H1 (cell line): ENCODE measurements around the gene TMEM17. TPM values are rescaled to one million over a fixed set of nuclear protein-coding genes. Genes with fewer than 3 reads are reported as not detected.
A peak's percentile ranks its signal among the peaks of the same experiment; 100 is the strongest.

ENCODE experiments used
- CTCF ChIA-PET: fragments of 300-600 bp; sonication (Branson Sonifier 250); formaldehyde crosslinking; loops from one replicate; lab custom pipeline; 2021; ENCODE audit not compliant: partially characterized antibody; lab: Charles Lee
- POLR2A ChIA-PET: fragments of 300-600 bp; sonication (Branson Sonifier 250); formaldehyde crosslinking; loops from one replicate; lab custom pipeline; 2021; ENCODE audit warnings: inconsistent platforms; ENCODE audit not compliant: partially characterized antibody; lab: Charles Lee
- DNase-seq, 2 experiments: peaks; one replicate each; pipeline versions ENCODE4 v3.0.0 to v3.0.0-alpha.2; 2010 to 2022; ENCODE audit warnings: low spot score in 2 of 2, low read depth in 1 of 2, mixed read lengths in 1 of 2
- FAIRE-seq: peaks from 2 replicates; lab custom pipeline; 2011; peaks lifted over from hg19 to GRCh38; lab: Jason Lieb, UNC
- H2AFZ ChIP-seq: 2 replicates; pipeline ENCODE4 v1.8.1; 2012; ENCODE audit warnings: low read length, inconsistent platforms
- H2AK5ac ChIP-seq: 2 replicates; pipeline ENCODE4 v1.6.1; 2013; ENCODE audit warnings: low read depth, low read length
- H2BK120ac ChIP-seq: replicated peaks from 2 replicates; pipeline ENCODE3; 2013; ENCODE audit warnings: low read depth, low read length, inconsistent platforms
- H2BK12ac ChIP-seq: 2 replicates; pipeline ENCODE4 v1.6.1; 2013; ENCODE audit warnings: low read depth, low read length
- H2BK15ac ChIP-seq: 2 replicates; pipeline ENCODE4 v1.6.1; 2013; ENCODE audit warnings: low read length
- H2BK20ac ChIP-seq: 2 replicates; pipeline ENCODE4 v1.6.1; 2013; ENCODE audit warnings: low read length
- H2BK5ac ChIP-seq: 2 replicates; pipeline ENCODE4 v1.6.1; 2013; ENCODE audit warnings: low read depth, low read length
- H3K14ac ChIP-seq: 2 replicates; pipeline ENCODE4 v1.6.1; 2013; ENCODE audit warnings: inconsistent platforms; ENCODE audit not compliant: insufficient read length
- H3K18ac ChIP-seq: 2 replicates; pipeline ENCODE4 v1.6.1; 2013; ENCODE audit warnings: low read length; ENCODE audit errors: extremely low read depth
- H3K23ac ChIP-seq: 2 replicates; pipeline ENCODE4 v1.6.1; 2013; ENCODE audit warnings: inconsistent platforms; ENCODE audit not compliant: insufficient read length
- H3K23me2 ChIP-seq: 2 replicates; pipeline ENCODE4 v1.6.1; 2013; ENCODE audit warnings: low read depth, low read length
- H3K27ac ChIP-seq: 2 replicates; pipeline ENCODE4 v1.6.1; 2011; ENCODE audit warnings: low read depth, low read length, inconsistent platforms
- H3K27me3 ChIP-seq, 4 experiments: replicated peaks in 1 of 4; 1 replicate in 1 of 4; 2 replicates in 3 of 4; pipeline versions ENCODE4 v1.6.1 to v1.8.1; 2011 to 2013; ENCODE audit warnings: low read length in 3 of 4, mild to moderate bottlenecking in 3 of 4, inconsistent platforms in 2 of 4, mixed read lengths in 2 of 4, moderate library complexity in 1 of 4; ENCODE audit not compliant: control insufficient read depth in 3 of 4, insufficient read depth in 3 of 4; ENCODE audit errors: extremely low read depth in 1 of 4
- H3K36me3 ChIP-seq, 4 experiments: 2 replicates each; pipeline versions ENCODE4 v1.6.1 to v1.8.1; 2011 to 2013; ENCODE audit warnings: mild to moderate bottlenecking in 4 of 4, low read length in 3 of 4, moderate library complexity in 2 of 4, control low read depth in 1 of 4, inconsistent platforms in 1 of 4; ENCODE audit not compliant: insufficient read depth in 4 of 4, control insufficient read depth in 2 of 4
- H3K4ac ChIP-seq: replicated peaks from 2 replicates; pipeline ENCODE3; 2013; ENCODE audit warnings: low read length, low read depth, mixed read lengths, inconsistent platforms; ENCODE audit not compliant: insufficient read length
- H3K4me1 ChIP-seq, 4 experiments: replicated peaks in 1 of 4; 1 replicate in 1 of 4; 2 replicates in 3 of 4; pipeline versions ENCODE4 v1.6.1 to v1.8.1; 2011 to 2013; ENCODE audit warnings: low read length in 3 of 4, inconsistent platforms in 2 of 4, mixed read lengths in 1 of 4; ENCODE audit not compliant: insufficient read depth in 4 of 4, control insufficient read depth in 3 of 4
- H3K4me2 ChIP-seq, 2 experiments: 2 replicates each; pipeline versions ENCODE4 v1.6.1 to v1.8.1; 2011 to 2013; ENCODE audit warnings: low read depth in 2 of 2, low read length in 2 of 2, control low read depth in 1 of 2, inconsistent platforms in 1 of 2, mild to moderate bottlenecking in 1 of 2; ENCODE audit not compliant: insufficient read depth in 1 of 2
- H3K4me3 ChIP-seq, 4 experiments: fragments of 200-600, 300-600 bp in 1 of 4; sonication (generic), shearing (Covaris generic), sonication (Bioruptor Twin) in 1 of 4; 2 replicates each; pipeline versions ENCODE4 v1.5.1 to v1.8.1; 2011 to 2016; ENCODE audit warnings: low read length in 4 of 4, low read depth in 3 of 4, control low read depth in 2 of 4, inconsistent platforms in 2 of 4, mild to moderate bottlenecking in 2 of 4, mixed read lengths in 1 of 4, moderate library complexity in 1 of 4; ENCODE audit not compliant: insufficient read depth in 2 of 4; ENCODE audit errors: extremely low read depth in 1 of 4
- H3K56ac ChIP-seq: replicated peaks from 2 replicates; pipeline ENCODE3; 2013; ENCODE audit warnings: low read depth, mild to moderate bottlenecking, mixed read lengths, low read length, inconsistent platforms; ENCODE audit not compliant: insufficient read length
- H3K79me1 ChIP-seq: 2 replicates; pipeline ENCODE4 v1.6.1; 2013; ENCODE audit warnings: low read depth, low read length, control low read depth
- H3K79me2 ChIP-seq, 2 experiments: 2 replicates each; pipeline versions ENCODE4 v1.6.1 to v1.8.1; 2012 to 2013; ENCODE audit warnings: low read length in 2 of 2, mild to moderate bottlenecking in 2 of 2, inconsistent platforms in 1 of 2; ENCODE audit not compliant: insufficient read depth in 2 of 2, control insufficient read depth in 1 of 2
- H3K9ac ChIP-seq, 4 experiments: replicated peaks in 1 of 4; 1 replicate in 1 of 4; 2 replicates in 3 of 4; pipeline versions ENCODE4 v1.6.1 to v1.8.1; 2011 to 2013; ENCODE audit warnings: low read depth in 3 of 4, low read length in 3 of 4, control low read depth in 2 of 4, mild to moderate bottlenecking in 2 of 4, moderate library complexity in 2 of 4, inconsistent platforms in 1 of 4; ENCODE audit errors: extremely low read depth in 1 of 4
- H3K9me3 ChIP-seq, 2 experiments: 2 replicates each; pipeline versions ENCODE4 v1.6.1 to v1.8.1; 2012 to 2013; ENCODE audit warnings: mild to moderate bottlenecking in 2 of 2, moderate library complexity in 2 of 2, control low read depth in 1 of 2, inconsistent platforms in 1 of 2, low read depth in 1 of 2, low read length in 1 of 2, mixed read lengths in 1 of 2; ENCODE audit not compliant: insufficient read depth in 2 of 2
- H4K20me1 ChIP-seq, 2 experiments: replicated peaks in 1 of 2; 2 replicates each; pipeline versions ENCODE3 to v1.8.1; 2011 to 2013; ENCODE audit warnings: inconsistent platforms in 2 of 2, low read length in 2 of 2, mild to moderate bottlenecking in 1 of 2; ENCODE audit not compliant: insufficient read depth in 2 of 2, control insufficient read depth in 1 of 2
- H4K5ac ChIP-seq: 2 replicates; pipeline ENCODE4 v1.6.1; 2013; ENCODE audit warnings: low read length, low read depth, mixed read lengths, inconsistent platforms; ENCODE audit not compliant: insufficient read length
- H4K8ac ChIP-seq: 2 replicates; pipeline ENCODE4 v1.8.0; 2013; ENCODE audit warnings: mild to moderate bottlenecking, moderate library complexity, low read length, inconsistent platforms; ENCODE audit not compliant: insufficient read depth; ENCODE audit errors: extremely low read depth
- H4K91ac ChIP-seq: replicated peaks from 2 replicates; pipeline ENCODE3; 2013; ENCODE audit warnings: low read length, mixed read lengths, inconsistent platforms; ENCODE audit not compliant: insufficient read length
- CHD1 ChIP-seq: IDR thresholded peaks from 2 replicates; pipeline ENCODE4 v1.6.1; 2012; ENCODE audit warnings: low read depth, low read length, improper control_type of control experiment
- CHD2 ChIP-seq: IDR thresholded peaks from 2 replicates; pipeline ENCODE4 v1.6.1; 2012; ENCODE audit warnings: low read length, improper control_type of control experiment
- PHF8 ChIP-seq: fragments of 200-600 bp; sonication (generic); conservative IDR thresholded peaks from 2 replicates; pipeline ENCODE4 v1.7.1; 2012; ENCODE audit warnings: low read depth, mild to moderate bottlenecking, inconsistent platforms, low read length, moderate library complexity
- RAD21 ChIP-seq, 2 experiments: IDR thresholded peaks in 1 of 2; conservative IDR thresholded peaks in 1 of 2; 2 replicates each; pipeline ENCODE4 v1.6.1; 2011; ENCODE audit warnings: low read depth in 2 of 2, low read length in 2 of 2, improper control_type of control experiment in 1 of 2, inconsistent platforms in 1 of 2, mild to moderate bottlenecking in 1 of 2, moderate library complexity in 1 of 2
- SIN3A ChIP-seq, 2 experiments: IDR thresholded peaks in 1 of 2; conservative IDR thresholded peaks in 1 of 2; 2 replicates each; pipeline ENCODE4 v1.6.1; 2011 to 2012; ENCODE audit warnings: low read length in 2 of 2, improper control_type of control experiment in 1 of 2, low read depth in 1 of 2, mild to moderate bottlenecking in 1 of 2
- TAF7 ChIP-seq: optimal IDR thresholded peaks from 2 replicates; pipeline ENCODE3; 2011; ENCODE audit warnings: low read depth, mild to moderate bottlenecking, inconsistent platforms, low read length, moderate library complexity, borderline replicate concordance
- ZNF274 ChIP-seq: IDR thresholded peaks from 2 replicates; pipeline ENCODE4 v1.7.0; 2012; ENCODE audit warnings: low read length, borderline replicate concordance; ENCODE audit errors: extremely low read depth
- WGBS, 2 experiments: shearing (Covaris generic) in 1 of 2; methylation state at CpG; one replicate each; pipeline versions ENCODE4 v1.1.6 to v1.1.7; 2013 to 2015; ENCODE audit warnings: low lambda C conversion rate in 2 of 2, mixed read lengths in 2 of 2, inconsistent platforms in 1 of 2, low coverage in 1 of 2, missing lambda C conversion rate in 1 of 2; ENCODE audit not compliant: insufficient replicate concordance in 2 of 2, insufficient coverage in 1 of 2, insufficient read length in 1 of 2; ENCODE audit errors: extremely low coverage in 1 of 2, missing lambda C conversion rate in 1 of 2; 5-methylcytosine and 5-hydroxymethylcytosine counted together
- long read RNA-seq, 2 experiments: library from RNA in 1 of 2; library from capped mRNA in 1 of 2; stranded (forward); transcript quantifications; one replicate each; pipeline ENCODE4 v2.0.0, GENCODE V29; 2021; ENCODE audit warnings: inconsistent platforms in 1 of 2
- polyA minus RNA-seq, 3 experiments: library from RNA; depleted of rRNA, polyadenylated mRNA; stranded (reverse); fragments of >200 nt; gene quantifications; 1 replicate in 2 of 3; 2 replicates in 1 of 3; pipeline ENCODE4 v1.2.3, GENCODE V29; 2011
- polyA plus RNA-seq, 7 experiments: library from polyadenylated mRNA; depleted of rRNA in 3 of 7; stranded (reverse) in 5 of 7; unstranded in 2 of 7; fragments of >200 nt in 5 of 7; fragments of 200-250 nt in 2 of 7; gene quantifications; 1 replicate in 5 of 7; 2 replicates in 1 of 7; 4 replicates in 1 of 7; pipeline versions ENCODE4 v1.2.1 to v1.2.3, GENCODE V29; 2011 to 2013; ENCODE audit warnings: missing spikeins in 2 of 7, mixed read lengths in 2 of 7
- total RNA-seq: library from RNA; stranded (reverse); fragmentation: NEBNext Ultra II Directional; extraction: Animal tissue kit (Norgen Biotek cat#: 25700); gene quantifications from 2 replicates; pipeline ENCODE4 v1.2.1, GENCODE V29; 2021

Gene TMEM17, protein sequence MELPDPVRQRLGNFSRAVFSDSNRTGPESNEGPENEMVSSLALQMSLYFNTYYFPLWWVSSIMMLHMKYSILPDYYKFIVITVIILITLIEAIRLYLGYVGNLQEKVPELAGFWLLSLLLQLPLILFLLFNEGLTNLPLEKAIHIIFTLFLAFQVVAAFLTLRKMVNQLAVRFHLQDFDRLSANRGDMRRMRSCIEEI
- total RNA-seq (0.69 and 0.99 TPM in 2 replicates), polyA plus RNA-seq (2011; rRNA removed) (0.89 and 1.2 TPM in 2 replicates), polyA minus RNA-seq (2011; rRNA and poly(A)+ RNA removed) (0.76 and 1.3 TPM in 2 replicates)
- 1.7 TPM for polyA plus RNA-seq (2011; cell fraction: cytosol; rRNA removed)
- polyA plus RNA-seq (2011; cell fraction: nucleus; rRNA removed): 0.67 TPM
- 0.69 to 0.93 TPM (median 0.75 TPM) in 4 replicates for polyA plus RNA-seq (2012, experiment 1 of 2)
- 0.20 TPM for polyA plus RNA-seq (2012, experiment 2 of 2)
- 1.1 TPM for polyA plus RNA-seq (2013, experiment 1 of 2)
- 1.2 TPM for polyA plus RNA-seq (2013, experiment 2 of 2)
- not detected for polyA minus RNA-seq (2011; cell fraction: cytosol; rRNA and poly(A)+ RNA removed)
- polyA minus RNA-seq (2011; cell fraction: nucleus; rRNA and poly(A)+ RNA removed): 3.1 TPM
- long read RNA-seq, experiment 1, partial matches to known transcripts: 0 of 2 reads
- long read RNA-seq, experiment 1, other reads (novel, unspliced or antisense): 1 of 2 reads
- long read RNA-seq, experiment 2, partial matches to known transcripts: 0 of 1 reads
- long read RNA-seq, experiment 2, other reads (novel, unspliced or antisense): 0 of 1 reads

DNA sequence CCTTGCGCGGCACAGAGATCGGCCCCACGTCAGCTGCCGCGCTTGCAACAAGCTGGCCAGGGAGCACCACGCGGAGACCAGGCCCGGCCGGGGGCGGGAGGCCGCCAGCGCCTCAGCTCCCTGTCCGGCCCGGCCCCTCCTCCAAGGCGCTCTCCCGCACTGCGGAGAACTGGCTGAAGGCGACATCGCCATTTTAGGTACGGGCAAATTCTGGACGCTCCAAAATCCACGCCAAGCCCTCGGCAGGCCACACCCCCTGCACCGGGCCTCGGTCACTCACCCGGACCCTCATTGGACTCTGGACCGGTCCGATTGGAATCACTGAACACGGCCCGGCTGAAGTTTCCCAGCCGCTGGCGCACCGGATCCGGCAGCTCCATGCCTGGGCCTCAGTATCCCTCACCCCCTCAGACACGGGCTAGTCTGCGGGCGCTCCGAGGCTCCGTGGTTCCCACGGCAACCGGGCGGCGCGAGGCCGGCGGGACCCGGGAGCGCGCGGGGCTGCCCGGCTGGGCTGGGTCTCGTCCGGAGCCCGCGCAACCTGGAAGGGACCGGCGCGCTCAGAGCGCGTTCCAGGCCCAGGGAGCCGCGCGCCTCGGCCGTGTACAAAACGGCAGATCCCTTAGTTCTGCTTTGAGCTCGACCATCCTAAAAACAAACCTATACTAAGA lies at the start of gene TMEM17:
TSS of gene TMEM17 (minus strand) at position 446 of the 671 bp plus-strand sequence. CDS start at position 380, 66 bp downstream.
- peak within 1 kb of the TSS; percentile 49 for H4K91ac ChIP-seq
- peak within 1 kb of the TSS; percentile 41; the same call in 1 of the 2 replicates for H2BK12ac ChIP-seq
- H3K4me3 ChIP-seq: peak within 1 kb of the TSS; percentile 63 to 88 (median 84)
- peak within 1 kb of the TSS; percentile 69; the same call in 1 of the 2 replicates for H3K27ac ChIP-seq
- H2BK5ac ChIP-seq: peak within 1 kb of the TSS; percentile 38; the same call in 1 of the 2 replicates
- POLR2A ChIA-PET: interaction anchor here (0.6 to 2.4 kb wide), 16 partner anchors 9 to 199 kb away, joined by 3 to 7 read pairs (median 3); partner anchors contain the start of gene EHBP1
- no peaks in the 10 kb centered on the region for H3K27me3 ChIP-seq
- no peak within 1 kb of the TSS for H3K4ac ChIP-seq
- H3K79me2 ChIP-seq: no peaks in the 10 kb centered on the region
- peak within 1 kb of the TSS; percentile 99 for H4K5ac ChIP-seq
- H4K20me1 ChIP-seq: no peaks in the 10 kb centered on the region
- peak within 1 kb of the TSS; percentile 69 to 85 (median 76); a peak in 6 of 7 replicates for H3K9ac ChIP-seq
- H3K14ac ChIP-seq: peak within 1 kb of the TSS; percentile 77
- H2AFZ ChIP-seq: peak within 1 kb of the TSS; percentile 92
- CTCF ChIA-PET: interaction anchor here (0.8 to 1.8 kb wide), 3 partner anchors 49 to 220 kb away, joined by 3 to 7 read pairs (median 3); no protein-coding TSS in a partner anchor
- peak within 1 kb of the TSS; percentile 70 for H2BK120ac ChIP-seq
- WGBS, 2 experiments: 2% methylated on average over 62 of the region's 68 CpGs; no CpG with 5 or more reads in 1 of the 2 experiments
- 0 out of 2 replicates have a peak within 1 kb of the TSS, but pooled peaks have one; percentile 43 for H2BK20ac ChIP-seq
- H3K9me3 ChIP-seq: no peaks in the 10 kb centered on the region
- H3K4me1 ChIP-seq: peaks cover 0 to 3% (median 0%) of the 10 kb centered on the region in 4 experiments; a peak in 1 of 7 replicates
- H3K23ac ChIP-seq: no peak within 1 kb of the TSS
- peak within 1 kb of the TSS; percentile 97 for H4K8ac ChIP-seq
- no peak within 1 kb of the TSS for H2AK5ac ChIP-seq
- peak within 1 kb of the TSS; percentile 75 to 84 for H3K4me2 ChIP-seq
- no peak for FAIRE-seq
- H2BK15ac ChIP-seq: no peak within 1 kb of the TSS
- peak; percentile 74 to 95 for DNase-seq
- no peaks in the 10 kb centered on the region for H3K79me1 ChIP-seq
- H3K36me3 ChIP-seq: no peaks in the 10 kb centered on the region
- H3K18ac ChIP-seq: peak within 1 kb of the TSS; percentile 73; the same call in 1 of the 2 replicates
- H3K56ac ChIP-seq: peak within 1 kb of the TSS; percentile 97
- 0 out of 2 replicates have a peak, but pooled peaks cover 3% of the 10 kb centered on the region for H3K23me2 ChIP-seq
- TF ChIP-seq CHD2: peak; percentile 13; the same call in 1 of the 2 replicates
- no peak for TF ChIP-seq CHD1
- TF ChIP-seq TAF7: peak; percentile 7
- peak in 1 of 2 experiments; percentile 9; a peak in 1 of 4 replicates for TF ChIP-seq RAD21 (IDR thresholded peaks at IDR 0.05 in 1 of 2, conservative IDR thresholded peaks at IDR 0.05 in 1 of 2; ENCODE audit: low read depth in 2 of 2, low read length in 2 of 2)
- TF ChIP-seq ZNF274: no peak
- TF ChIP-seq SIN3A (conservative IDR thresholded peaks at IDR 0.05 in 1 of 2, IDR thresholded peaks at IDR 0.05 in 1 of 2; ENCODE audit: low read depth in 1 of 2, low read length in 2 of 2): no peak; a peak in 1 of 4 replicates
- TF ChIP-seq PHF8: peak; percentile 74
